ENCODE results near the gene METTL25B. TPM values are rescaled to one million over a fixed set of nuclear protein-coding genes. Genes with fewer than 3 reads are reported as not detected.
A peak's percentile ranks its signal among the peaks of the same experiment; 100 is the strongest.

Gene METTL25B
- total and polyA plus RNA-seq, 2 experiments from 2014 or later: 19.5 to 25.4 TPM

DNA sequence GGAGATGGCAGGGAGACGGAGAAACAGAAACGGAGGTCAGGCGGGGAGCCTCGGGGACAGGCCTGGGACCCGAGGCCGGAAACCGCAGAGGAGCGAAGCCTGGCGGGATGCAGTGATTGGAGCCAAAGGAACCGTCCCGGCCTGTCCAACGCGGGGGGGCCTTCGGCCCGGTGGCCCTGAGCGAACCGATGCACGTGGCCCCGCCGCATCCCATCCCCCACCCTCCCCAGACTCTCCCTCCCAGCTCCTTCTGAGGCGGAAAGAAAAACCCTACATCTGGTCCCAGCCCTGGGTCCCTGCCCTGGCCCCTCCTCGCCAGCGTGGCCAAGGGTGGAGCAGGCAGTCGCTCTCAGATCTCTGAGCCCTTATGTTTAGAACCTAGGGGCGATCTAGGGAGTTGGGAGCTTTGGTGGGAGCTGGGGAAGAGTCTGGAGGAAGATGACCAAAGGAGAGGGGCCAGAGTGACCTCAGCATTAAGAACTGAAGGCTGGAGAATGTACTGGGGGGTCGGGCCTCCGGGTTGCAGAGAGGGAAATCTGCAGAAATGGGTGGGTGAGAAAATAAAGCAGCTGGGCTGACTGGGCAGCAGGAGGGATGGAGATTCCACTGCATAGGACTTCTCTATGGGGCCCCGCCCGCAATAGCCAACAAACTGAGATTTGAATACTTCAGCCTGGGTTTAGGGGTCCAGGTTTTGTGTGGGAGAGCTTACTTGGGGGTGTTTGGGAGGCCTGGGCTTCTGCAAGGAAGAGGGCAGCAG is 21.4 kb upstream of the METTL25B start:
- Histone ChIP-seq H3K36me3 (no peaks in the 10 kb centered on the region), H3K4me1 (ENCODE audit: low read depth) (peaks cover 60% of the 10 kb centered on the region), H3K4me3 (peak overlapping the region; percentile 77), H3K27me3 (no peaks in the 10 kb centered on the region), H3K27ac (peak overlapping the region; percentile 68), H3K9me3 (ENCODE audit: low read depth) (no peaks in the 10 kb centered on the region)
- TF ChIP-seq, protein P1, sequence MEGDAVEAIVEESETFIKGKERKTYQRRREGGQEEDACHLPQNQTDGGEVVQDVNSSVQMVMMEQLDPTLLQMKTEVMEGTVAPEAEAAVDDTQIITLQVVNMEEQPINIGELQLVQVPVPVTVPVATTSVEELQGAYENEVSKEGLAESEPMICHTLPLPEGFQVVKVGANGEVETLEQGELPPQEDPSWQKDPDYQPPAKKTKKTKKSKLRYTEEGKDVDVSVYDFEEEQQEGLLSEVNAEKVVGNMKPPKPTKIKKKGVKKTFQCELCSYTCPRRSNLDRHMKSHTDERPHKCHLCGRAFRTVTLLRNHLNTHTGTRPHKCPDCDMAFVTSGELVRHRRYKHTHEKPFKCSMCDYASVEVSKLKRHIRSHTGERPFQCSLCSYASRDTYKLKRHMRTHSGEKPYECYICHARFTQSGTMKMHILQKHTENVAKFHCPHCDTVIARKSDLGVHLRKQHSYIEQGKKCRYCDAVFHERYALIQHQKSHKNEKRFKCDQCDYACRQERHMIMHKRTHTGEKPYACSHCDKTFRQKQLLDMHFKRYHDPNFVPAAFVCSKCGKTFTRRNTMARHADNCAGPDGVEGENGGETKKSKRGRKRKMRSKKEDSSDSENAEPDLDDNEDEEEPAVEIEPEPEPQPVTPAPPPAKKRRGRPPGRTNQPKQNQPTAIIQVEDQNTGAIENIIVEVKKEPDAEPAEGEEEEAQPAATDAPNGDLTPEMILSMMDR (IDR thresholded peaks at IDR 0.05; ENCODE audit: low read depth, low read length): no peak
- DNase-seq (ENCODE audit: low read depth in 1 of 2, low spot score in 1 of 2): peak; percentile 59 to 83

DNA sequence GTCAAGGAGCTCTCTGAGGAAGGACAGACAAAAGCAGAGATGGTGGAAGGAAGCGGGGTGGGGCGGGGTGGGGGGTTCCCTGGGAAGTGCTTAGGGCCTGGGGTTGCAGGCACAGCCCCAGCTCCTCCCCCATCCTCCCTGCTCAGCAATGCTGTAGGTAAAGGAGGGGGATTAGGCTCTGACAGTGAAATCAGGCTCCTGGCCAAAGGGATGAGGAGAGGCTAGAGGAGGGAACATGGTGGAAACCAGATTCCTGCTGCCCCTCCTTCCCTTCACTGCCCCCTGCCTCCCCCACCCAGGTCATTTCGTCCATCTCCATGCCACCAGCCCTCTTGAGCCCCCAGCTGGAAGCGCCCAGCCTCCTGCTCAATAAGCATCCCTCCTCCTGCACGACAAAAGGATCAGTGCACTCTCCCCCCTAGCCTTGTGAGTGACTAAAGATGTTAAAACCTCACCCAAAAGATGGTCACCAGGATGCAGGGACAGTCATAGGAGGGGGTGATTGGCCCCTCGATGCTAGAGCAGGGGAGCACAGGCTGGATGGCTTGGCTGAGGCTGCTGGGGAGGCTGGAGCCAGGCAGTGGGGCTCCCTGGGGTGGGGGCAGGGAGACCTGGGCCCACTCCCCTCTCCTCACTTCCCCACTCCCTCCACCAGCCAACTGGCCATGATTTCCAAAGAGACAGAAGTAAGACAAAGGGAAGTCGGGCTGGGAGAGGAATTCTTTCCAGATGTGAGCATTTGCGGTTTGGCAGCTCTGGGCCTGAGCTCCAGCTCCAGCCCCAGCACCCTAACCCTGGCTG is 20.7 kb upstream of the METTL25B start:
- peaks cover 68% of the 10 kb centered on the region for H3K4me1 ChIP-seq (ENCODE audit: low read depth)
- no peak overlapping the region for H3K27ac ChIP-seq
- TF ChIP-seq, protein P1 (IDR thresholded peaks at IDR 0.05; ENCODE audit: low read depth, low read length): no peak
- no peaks in the 10 kb centered on the region for H3K9me3 ChIP-seq (ENCODE audit: low read depth)
- H3K27me3 ChIP-seq: no peaks in the 10 kb centered on the region
- H3K4me3 ChIP-seq: no peak overlapping the region
- DNase-seq (ENCODE audit: low read depth in 1 of 2, low spot score in 1 of 2): peak in 1 of 2 donors; percentile 71
- H3K36me3 ChIP-seq: no peaks in the 10 kb centered on the region

DNA sequence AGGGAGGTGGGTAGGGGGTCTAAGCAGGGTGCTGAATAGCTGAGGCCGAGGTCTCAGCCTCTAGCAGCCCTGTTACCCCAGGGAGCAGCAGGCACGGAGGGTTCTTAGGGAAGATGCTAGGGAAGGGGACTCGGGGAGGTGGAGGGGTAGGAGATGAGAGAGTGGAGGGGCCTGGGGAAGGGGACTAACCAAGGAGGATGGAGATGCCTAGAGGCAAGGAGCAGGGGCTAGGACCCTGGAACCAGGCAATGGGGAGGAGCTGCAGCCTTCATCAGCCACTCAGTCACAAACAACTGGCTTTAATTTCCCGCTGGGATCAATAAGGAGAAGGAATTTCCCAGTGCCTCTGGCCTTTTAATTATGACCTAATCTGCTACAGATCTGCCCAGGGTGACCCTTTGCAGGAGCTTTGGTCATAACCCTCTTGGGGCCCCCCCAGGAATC is 20.0 kb upstream of the METTL25B start:
- TF ChIP-seq, protein P1 (IDR thresholded peaks at IDR 0.05; ENCODE audit: low read depth, low read length): no peak
- no peak for DNase-seq (ENCODE audit: low read depth in 1 of 2, low spot score in 1 of 2)
- Histone ChIP-seq H3K4me3 (no peak overlapping the region), H3K27ac (no peak overlapping the region), H3K27me3 (no peaks in the 10 kb centered on the region), H3K36me3 (no peaks in the 10 kb centered on the region), H3K9me3 (ENCODE audit: low read depth) (no peaks in the 10 kb centered on the region), H3K4me1 (ENCODE audit: low read depth) (peaks cover 73% of the 10 kb centered on the region)

DNA sequence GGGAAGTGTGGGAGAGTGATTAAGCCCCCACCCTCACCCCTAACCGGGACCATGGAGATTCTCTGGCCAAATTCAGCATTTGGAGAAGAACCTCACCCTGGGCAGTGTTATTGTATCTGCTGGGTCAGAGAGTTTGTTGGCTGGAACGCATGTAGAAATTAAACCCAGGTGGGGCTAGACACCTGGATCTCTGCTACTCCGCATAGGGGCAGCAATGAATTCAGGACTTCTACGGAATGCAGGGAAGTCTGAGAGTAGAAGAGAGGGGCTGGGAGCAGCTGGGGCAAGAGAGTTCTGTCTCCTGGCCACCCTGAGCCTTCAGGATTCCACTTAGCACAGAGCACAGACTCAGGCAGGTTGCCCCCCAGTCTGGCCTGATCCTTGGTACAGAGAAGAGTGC is 19.2 kb upstream of the METTL25B start:
- Histone ChIP-seq H3K27me3 (no peaks in the 10 kb centered on the region), H3K4me3 (no peak overlapping the region), H3K27ac (peak overlapping the region; percentile 86), H3K9me3 (ENCODE audit: low read depth) (no peaks in the 10 kb centered on the region), H3K4me1 (ENCODE audit: low read depth) (peaks cover 66% of the 10 kb centered on the region), H3K36me3 (no peaks in the 10 kb centered on the region)
- TF ChIP-seq, protein P1 (IDR thresholded peaks at IDR 0.05; ENCODE audit: low read depth, low read length): no peak
- DNase-seq (ENCODE audit: low read depth in 1 of 2, low spot score in 1 of 2): no peak

DNA sequence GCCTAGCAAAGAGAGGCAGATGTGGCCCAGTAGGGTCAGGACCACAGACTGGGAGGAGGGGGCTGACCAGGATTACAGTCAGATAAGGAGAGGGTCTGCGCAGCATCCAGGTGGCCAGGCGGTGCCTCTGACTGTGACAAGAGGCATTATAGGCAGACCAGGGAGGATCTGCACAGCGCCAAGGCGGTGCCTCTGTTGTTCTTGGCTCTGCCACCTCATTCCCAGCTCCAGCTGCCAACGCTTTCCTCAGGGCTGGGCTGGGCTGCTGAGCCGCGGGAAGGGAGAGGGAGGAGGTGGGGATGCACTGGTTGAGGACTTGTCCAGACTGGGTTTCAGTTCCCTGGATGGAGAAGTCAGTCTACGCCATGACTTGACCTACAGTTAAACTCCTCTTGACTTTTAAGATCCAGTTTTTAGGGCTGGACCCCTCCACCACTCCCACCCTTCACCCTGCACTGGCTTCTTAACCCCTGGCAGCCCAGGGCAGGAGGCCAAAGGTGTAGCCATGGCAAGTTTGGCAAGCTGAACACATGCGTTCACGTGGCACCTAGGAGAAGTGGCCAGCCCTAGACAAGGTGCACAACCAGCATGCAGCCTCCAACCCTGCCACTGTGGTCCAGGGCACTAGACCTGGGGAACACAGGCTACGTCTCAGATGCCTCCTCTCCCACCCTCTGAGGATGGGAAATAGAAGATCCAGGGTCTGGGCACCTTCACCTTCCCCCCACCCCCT is 18.3 kb upstream of the METTL25B start:
- peak in 1 of 2 donors; percentile 78 for DNase-seq (ENCODE audit: low read depth in 1 of 2, low spot score in 1 of 2)
- Histone ChIP-seq H3K27ac (peak overlapping the region; percentile 86), H3K4me3 (no peak overlapping the region), H3K9me3 (ENCODE audit: low read depth) (no peaks in the 10 kb centered on the region), H3K27me3 (no peaks in the 10 kb centered on the region), H3K36me3 (no peaks in the 10 kb centered on the region), H3K4me1 (ENCODE audit: low read depth) (peaks cover 69% of the 10 kb centered on the region)
- TF ChIP-seq, protein P1 (IDR thresholded peaks at IDR 0.05; ENCODE audit: low read depth, low read length): no peak

Data from cardiac muscle cell (in vitro differentiated cells and primary cell).